ENCODE results near the gene AZGP1.

GRCh38 chr7:100024020-100024619 lies 48.3 kb upstream of the AZGP1 start:
- TF ChIP-seq GATA2 (IDR thresholded peaks at IDR 0.05; ENCODE audit: low read depth, low read length) (no peak), GATA3 (IDR thresholded peaks at IDR 0.05; ENCODE audit: low read depth, low read length) (no peak)

Data from SH-SY5Y (cell line).